GM10248 (cell line): ENCODE measurements around the gene HK2.

Experiments used
- CTCF ChIA-PET: fragments of 300-600 bp; sonication (Branson Sonifier 250); formaldehyde crosslinking; extraction: SDS; loops from one replicate; lab custom pipeline; 2021; ENCODE audit warnings: antibody characterized with exemption; lab: Yijun Ruan, JAX
- POLR2A ChIA-PET: fragments of 350-650 bp; sonication (Branson Sonifier 250); formaldehyde crosslinking; extraction: SDS; loops from one replicate; lab custom pipeline; 2020; ENCODE audit warnings: antibody characterized with exemption; lab: Yijun Ruan, JAX
- DNase-seq: peaks from one replicate; pipeline ENCODE4 v3.0.0; 2012; ENCODE audit errors: extremely low spot score
- TF ChIP-seq, protein P1 (sequence below): IDR thresholded peaks from 2 replicates; pipeline ENCODE4 v1.5.1; 2012; ENCODE audit warnings: mild to moderate bottlenecking, low read depth; ENCODE audit errors: extremely low read depth, missing control alignments, control extremely low read depth

HK2 gene

DNA sequence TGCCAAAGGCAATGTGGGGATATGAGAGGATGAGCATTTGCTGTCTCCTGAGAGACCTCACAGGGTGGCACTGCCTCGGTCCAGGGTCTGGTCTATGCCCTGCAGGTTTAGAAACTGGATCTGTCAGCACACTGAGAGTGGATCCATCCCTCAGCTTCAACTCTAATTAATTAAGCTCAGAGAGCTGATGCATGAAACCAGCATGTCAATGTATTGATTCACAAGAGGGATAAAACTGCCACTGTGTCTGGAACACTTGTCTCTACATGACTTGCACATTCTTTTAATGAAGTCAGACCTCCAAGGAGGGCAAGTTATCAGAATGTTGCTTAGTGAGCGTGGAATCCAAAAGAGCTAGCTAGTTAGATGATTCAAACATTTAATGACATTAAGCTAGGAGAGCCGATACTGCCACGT, 102.1 kb downstream of the HK2 start:
- TF ChIP-seq, protein P1, sequence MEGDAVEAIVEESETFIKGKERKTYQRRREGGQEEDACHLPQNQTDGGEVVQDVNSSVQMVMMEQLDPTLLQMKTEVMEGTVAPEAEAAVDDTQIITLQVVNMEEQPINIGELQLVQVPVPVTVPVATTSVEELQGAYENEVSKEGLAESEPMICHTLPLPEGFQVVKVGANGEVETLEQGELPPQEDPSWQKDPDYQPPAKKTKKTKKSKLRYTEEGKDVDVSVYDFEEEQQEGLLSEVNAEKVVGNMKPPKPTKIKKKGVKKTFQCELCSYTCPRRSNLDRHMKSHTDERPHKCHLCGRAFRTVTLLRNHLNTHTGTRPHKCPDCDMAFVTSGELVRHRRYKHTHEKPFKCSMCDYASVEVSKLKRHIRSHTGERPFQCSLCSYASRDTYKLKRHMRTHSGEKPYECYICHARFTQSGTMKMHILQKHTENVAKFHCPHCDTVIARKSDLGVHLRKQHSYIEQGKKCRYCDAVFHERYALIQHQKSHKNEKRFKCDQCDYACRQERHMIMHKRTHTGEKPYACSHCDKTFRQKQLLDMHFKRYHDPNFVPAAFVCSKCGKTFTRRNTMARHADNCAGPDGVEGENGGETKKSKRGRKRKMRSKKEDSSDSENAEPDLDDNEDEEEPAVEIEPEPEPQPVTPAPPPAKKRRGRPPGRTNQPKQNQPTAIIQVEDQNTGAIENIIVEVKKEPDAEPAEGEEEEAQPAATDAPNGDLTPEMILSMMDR, result no peak
- ChIA-PET CTCF (interaction anchor here (1.0 to 3.5 kb wide), 5 partner anchors 11 to 673 kb away, joined by 3 to 16 read pairs (median 4); no protein-coding TSS in a partner anchor), POLR2A (no interaction called here)
- DNase-seq, result no peak

DNA sequence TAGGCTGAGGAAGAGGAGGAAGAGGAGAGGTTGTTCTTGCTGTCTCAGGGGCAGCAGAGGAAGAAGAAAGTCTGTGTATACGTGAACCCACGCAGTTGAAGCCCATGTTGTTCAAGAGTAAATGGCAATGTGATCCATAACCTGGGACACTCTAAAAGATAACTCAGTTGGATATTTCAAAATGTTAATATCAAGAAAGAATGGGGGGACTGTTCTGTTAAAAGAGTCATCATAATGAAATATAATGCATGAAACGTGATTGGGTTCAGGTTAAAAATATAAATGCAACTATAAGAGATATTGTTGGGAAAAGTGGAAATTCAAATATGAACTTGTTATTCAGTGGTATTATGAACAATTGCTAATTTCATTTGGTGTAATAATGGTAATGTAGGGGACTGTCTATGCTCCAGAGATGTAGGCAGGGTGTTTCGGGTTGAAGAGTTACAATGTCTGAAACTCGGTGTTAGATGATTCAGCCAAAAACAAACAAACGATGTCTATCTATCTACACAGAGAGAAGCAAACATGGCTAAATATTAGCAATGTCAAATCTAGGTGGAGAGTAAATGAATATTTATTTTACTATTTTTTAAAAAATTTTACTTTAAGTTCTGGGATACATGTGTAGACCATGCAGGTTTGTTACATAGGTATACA, 103.4 kb downstream of the HK2 start:
- TF ChIP-seq, protein P1, result no peak
- ChIA-PET CTCF (no interaction called here), POLR2A (no interaction called here)
- DNase-seq, result no peak

DNA sequence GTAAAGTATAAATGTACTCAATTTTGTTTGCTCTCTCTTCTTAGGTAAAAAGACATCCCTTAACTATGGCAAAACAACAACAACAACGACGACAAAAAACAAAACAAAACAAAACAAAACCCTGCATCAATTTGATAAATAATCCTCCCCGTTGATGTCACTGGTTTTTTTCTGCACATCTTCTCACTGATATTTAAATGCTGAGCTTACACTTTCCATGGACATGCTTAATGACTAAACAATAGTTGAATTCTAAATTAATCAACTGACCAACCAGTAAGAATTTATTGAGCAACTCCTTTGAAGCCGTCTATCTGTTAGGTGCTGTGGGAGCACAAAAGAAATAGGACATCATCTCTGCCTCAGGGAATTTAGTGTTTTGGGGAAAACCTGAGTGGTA, 104.3 kb downstream of the HK2 start:
- TF ChIP-seq, protein P1, result no peak
- ChIA-PET POLR2A (no interaction called here), CTCF (interaction anchor here (1.6 to 2.1 kb wide), 2 partner anchors 19 to 670 kb away, joined by 4 to 7 read pairs; no protein-coding TSS in a partner anchor)
- DNase-seq, result no peak

DNA sequence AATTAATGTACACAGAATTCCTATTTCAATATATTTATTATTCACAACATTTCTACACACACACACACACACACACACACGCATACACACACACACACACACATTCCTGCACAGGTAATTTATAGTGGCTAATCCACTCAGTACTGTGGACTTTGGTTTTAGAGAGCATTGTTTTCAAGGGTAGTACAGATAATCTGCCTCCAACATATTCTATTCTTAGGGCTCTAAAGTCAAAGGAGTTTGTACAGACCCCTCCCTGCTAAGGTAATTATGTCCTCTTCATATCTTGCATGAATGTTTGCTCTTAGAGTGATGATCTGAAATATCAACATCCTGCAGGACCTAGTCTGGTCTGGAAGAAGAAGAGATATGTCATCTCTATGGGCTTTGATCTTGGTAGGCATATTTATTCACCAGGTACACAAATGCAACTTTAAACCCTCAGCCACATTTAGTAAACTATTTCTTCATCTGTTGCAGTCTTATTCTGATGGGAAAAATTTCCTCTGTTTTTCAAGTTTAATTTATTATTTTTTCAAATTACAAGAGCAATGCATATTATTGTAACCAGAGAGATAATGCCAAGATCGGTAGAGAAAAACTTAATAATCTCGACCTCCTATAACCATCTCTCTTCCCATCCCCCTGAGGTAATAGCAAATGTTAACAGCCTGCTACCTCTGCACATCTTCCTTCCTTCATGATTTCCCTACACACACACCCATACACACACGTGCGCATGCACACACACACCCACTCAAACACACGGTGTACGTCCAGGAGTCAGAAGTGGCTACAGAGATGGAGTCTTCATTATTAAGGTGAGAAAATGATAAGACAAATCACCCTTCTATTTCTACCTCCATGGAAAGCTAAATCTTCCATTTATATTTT, 106.2 kb downstream of the HK2 start:
- ChIA-PET CTCF (interaction anchor here (1.4 to 2.1 kb wide), 2 partner anchors 12 to 21 kb away, joined by 3 to 7 read pairs; no protein-coding TSS in a partner anchor), POLR2A (no interaction called here)
- TF ChIP-seq, protein P1, result no peak
- no peak for DNase-seq

DNA sequence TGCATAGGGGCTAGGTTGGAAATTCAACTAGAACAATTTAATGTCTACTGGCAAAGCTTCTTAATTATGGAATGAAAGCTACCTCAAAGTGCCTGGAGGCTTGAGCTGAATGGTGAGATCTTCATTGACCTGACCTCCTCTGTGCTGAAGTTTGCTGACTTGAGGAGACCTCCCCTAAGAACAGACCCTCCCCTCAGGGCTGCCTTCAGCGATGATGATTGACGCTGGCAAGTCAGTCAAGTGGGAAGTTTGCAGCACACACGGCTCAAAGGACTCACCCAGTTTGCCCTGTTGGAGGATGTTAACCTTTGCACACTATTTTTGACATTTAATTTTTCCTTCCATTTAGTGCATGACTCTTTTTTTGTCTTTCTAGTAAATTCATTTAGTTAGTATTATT, 107.4 kb downstream of the HK2 start:
- ChIA-PET CTCF (interaction anchor here (1.4 kb wide), 1 partner anchor 13 kb away, joined by 3 read pairs; no protein-coding TSS in a partner anchor), POLR2A (no interaction called here)
- TF ChIP-seq, protein P1, result no peak
- DNase-seq, result no peak

DNA sequence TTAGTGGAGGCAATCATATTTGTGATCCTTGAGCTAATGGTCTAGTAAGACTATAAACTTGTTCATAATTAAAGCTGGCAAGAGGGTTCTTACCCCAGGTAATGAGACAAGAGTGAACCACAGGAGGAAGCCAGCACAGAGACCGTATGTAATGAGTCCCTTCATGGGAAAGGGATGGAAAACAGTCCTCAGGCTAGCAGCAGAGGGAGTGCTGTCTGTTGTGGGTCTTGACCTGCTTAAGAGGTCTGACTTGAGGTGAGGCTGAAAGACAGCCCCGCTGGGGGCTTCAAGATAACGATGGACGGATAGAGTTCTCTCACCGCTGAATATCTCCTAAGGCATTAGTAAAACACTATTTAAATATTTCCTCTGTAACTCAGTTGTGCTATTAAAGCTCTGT, 108.3 kb downstream of the HK2 start:
- no peak for DNase-seq
- TF ChIP-seq, protein P1, result no peak
- ChIA-PET POLR2A (no interaction called here), CTCF (no interaction called here)
